IPS-20b (cell line): ENCODE measurements around the gene MYO1F.

Source experiments
- H3K27ac ChIP-seq: one replicate; pipeline ENCODE4 v1.5.1; 2013; ENCODE audit warnings: low read length
- H3K27me3 ChIP-seq: 2 replicates; pipeline ENCODE4 v1.6.1; 2013; ENCODE audit warnings: mild to moderate bottlenecking, low read length, inconsistent platforms; ENCODE audit not compliant: insufficient read depth
- H3K36me3 ChIP-seq: 2 replicates; pipeline ENCODE4 v1.6.1; 2013; ENCODE audit warnings: low read depth, mild to moderate bottlenecking, inconsistent platforms, low read length, moderate library complexity; ENCODE audit not compliant: insufficient read depth
- H3K4me1 ChIP-seq: 2 replicates; pipeline ENCODE4 v1.6.1; 2013; ENCODE audit warnings: mild to moderate bottlenecking, control low read depth, inconsistent platforms, low read length, moderate library complexity; ENCODE audit not compliant: insufficient read depth
- H3K4me3 ChIP-seq: 2 replicates; pipeline ENCODE4 v1.5.1; 2013; ENCODE audit warnings: mild to moderate bottlenecking, low read length, inconsistent platforms
- H3K9ac ChIP-seq: 2 replicates; pipeline ENCODE4 v1.6.1; 2013; ENCODE audit warnings: low read depth, mild to moderate bottlenecking, inconsistent platforms, low read length, moderate library complexity
- H3K9me3 ChIP-seq: 2 replicates; pipeline ENCODE4 v1.6.1; 2013; ENCODE audit warnings: mild to moderate bottlenecking, low read depth, low read length, inconsistent platforms; ENCODE audit not compliant: insufficient read depth

Gene MYO1F

DNA sequence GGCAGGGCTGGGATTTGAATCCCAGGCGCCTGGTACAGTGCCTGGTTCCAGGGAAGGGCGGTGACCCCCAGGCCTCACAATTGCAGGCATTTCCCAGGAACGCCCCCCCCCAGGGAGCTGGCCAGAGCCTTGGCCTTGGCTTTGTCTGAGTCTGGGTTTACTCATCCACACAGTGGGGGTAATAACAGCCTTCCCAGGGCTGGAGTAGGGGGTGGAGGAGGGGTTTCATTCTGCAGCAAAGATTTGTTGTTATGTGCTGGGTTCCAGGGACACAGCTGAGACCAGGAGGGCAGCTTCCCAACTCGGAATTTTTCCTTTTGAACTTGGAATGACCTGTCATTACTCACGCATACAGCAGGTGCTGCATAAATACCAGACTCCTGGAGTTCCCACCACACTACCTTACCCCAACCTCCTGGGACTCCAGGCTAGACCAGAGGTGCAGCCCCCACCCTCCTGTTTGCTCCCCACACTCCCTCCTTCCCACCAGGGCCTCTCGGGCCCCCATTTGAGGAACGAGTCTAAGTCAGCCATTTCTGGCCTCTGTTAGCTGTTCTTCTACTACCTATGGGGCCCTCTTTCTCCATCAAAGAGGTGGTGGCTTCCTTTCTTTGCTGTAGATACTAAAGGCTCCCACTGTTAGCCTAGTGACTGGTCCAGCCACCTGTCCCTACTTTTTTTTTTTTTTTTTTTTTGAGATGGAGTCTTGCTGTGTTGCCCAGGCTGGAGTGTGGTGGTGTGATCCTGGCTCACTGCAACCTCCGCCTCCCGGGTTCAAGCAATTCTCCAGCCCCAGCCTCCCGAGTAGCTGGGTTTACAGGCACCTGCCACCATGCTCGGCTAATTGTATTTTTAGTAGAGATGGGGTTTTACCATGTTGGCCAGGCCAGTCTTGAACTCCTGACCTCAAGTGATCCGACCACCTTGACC, 34.9 kb upstream of the MYO1F start:
- Histone ChIP-seq H3K4me3 (peak overlapping the region; percentile 27; the same call in 1 of the 2 replicates), H3K4me1 (peaks cover 18% of the 10 kb centered on the region; the same call in 1 of the 2 replicates), H3K36me3 (no peaks in the 10 kb centered on the region), H3K9me3 (no peaks in the 10 kb centered on the region), H3K9ac (no peak overlapping the region; the same call in 1 of the 2 replicates), H3K27ac (no peak overlapping the region), H3K27me3 (no peaks in the 10 kb centered on the region)

DNA sequence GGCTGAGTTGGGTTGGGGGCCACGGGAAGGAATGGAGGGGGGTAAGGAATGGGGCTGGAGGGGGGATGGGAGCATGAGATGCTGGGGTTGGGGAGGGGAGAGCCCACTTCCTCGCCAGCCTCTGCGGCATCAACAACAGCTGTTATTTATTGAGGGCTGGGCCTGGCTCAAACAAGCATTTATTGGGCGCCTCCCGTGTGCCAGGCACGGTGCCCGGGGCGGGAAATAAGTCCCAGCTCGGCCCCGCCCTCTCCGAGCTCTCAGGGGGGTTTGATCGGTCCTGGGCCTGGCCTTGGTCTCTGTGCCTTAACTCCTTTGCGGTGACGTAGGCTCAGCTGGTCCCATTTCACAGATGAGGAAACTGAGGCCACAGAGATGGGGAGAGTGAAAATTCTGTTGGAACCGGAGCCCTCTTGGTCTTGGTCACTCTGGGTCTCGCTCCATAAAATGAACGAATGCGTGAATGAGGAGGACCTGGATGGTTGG, 34.2 kb upstream of the MYO1F start:
- Histone ChIP-seq H3K9ac (no peak overlapping the region; the same call in 1 of the 2 replicates), H3K4me1 (peaks cover 18% of the 10 kb centered on the region; the same call in 1 of the 2 replicates), H3K9me3 (no peaks in the 10 kb centered on the region), H3K36me3 (no peaks in the 10 kb centered on the region), H3K4me3 (no peak overlapping the region; the same call in 1 of the 2 replicates), H3K27me3 (no peaks in the 10 kb centered on the region), H3K27ac (no peak overlapping the region)

DNA sequence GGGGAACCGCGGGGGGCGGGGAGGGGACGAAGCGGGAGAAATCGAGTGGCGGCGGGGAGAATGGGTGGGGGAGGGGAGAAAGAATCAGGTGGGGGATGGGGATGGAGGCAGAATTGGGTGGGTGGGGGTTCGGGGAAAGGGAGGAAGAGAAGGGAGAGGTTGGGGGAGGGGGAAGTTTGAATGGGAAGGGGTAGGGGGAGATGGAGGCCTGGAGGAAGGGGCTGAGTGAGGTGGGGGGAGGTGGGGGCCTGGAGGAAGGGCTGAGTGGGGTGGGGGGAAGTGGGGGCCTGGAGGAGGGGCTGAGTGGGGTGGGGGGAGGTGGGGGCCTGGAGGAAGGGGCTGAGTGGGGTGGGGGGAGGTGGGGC, 33.7 kb upstream of the MYO1F start:
- H3K27ac ChIP-seq: no peak overlapping the region
- H3K36me3 ChIP-seq: no peaks in the 10 kb centered on the region
- H3K4me1 ChIP-seq: peaks cover 18% of the 10 kb centered on the region; the same call in 1 of the 2 replicates
- H3K9ac ChIP-seq: peak overlapping the region; percentile 84; the same call in 1 of the 2 replicates
- H3K9me3 ChIP-seq: no peaks in the 10 kb centered on the region
- peak overlapping the region; percentile 92; the same call in 1 of the 2 replicates for H3K4me3 ChIP-seq
- H3K27me3 ChIP-seq: no peaks in the 10 kb centered on the region

DNA sequence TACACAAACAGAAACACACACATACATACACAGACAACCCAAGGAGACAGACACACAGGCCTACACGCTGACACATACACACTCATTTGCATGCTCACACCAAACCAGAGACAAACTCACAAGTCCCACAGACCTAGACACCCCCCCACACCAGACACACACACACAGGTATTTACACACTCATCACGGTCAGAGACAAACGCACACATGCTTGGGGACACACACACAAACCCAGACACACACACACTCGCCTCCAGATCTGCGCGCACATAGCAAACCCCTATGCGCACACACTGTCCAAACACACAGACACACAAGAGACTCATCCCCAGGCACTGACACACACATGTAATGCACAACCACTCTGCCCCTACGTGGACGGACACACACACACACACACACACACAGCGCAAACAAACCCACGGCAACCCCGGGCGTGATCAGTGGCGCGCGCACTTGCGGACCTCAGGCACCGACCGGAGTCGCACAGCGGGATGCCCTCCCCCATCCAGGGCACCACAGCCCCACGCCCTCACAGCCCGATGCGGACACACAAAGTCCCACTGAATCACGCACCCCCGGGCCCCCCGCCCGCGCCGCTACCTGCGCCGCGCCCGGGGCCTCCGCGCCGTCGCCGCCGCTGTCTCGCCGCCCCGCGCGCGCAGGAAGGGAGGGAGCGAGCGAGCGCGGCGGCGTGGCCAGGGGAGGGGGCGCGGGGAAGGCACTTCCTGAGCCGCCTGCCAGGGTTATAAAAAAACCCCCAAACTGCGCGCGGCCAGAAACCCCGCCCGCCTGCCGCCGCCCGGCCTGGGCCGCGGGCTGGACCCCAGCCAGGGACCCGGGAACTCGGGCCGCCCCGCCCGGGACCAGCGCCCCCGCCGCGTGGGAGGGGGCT, 33.0 kb upstream of the MYO1F start, which contains the start of gene ADAMTS10:
Gene ADAMTS10 (minus strand): TSS at position 675 of the 895 bp plus-strand sequence. CDS start 5,005 bp downstream, outside the sequence.
- Histone ChIP-seq H3K36me3 (no peaks in the 10 kb centered on the region), H3K4me3 (peak within 1 kb of the TSS; percentile 92), H3K4me1 (peaks cover 18% of the 10 kb centered on the region; the same call in 1 of the 2 replicates), H3K27ac (peak within 1 kb of the TSS; percentile 78), H3K9me3 (no peaks in the 10 kb centered on the region), H3K9ac (peak within 1 kb of the TSS; percentile 84), H3K27me3 (no peaks in the 10 kb centered on the region)

DNA sequence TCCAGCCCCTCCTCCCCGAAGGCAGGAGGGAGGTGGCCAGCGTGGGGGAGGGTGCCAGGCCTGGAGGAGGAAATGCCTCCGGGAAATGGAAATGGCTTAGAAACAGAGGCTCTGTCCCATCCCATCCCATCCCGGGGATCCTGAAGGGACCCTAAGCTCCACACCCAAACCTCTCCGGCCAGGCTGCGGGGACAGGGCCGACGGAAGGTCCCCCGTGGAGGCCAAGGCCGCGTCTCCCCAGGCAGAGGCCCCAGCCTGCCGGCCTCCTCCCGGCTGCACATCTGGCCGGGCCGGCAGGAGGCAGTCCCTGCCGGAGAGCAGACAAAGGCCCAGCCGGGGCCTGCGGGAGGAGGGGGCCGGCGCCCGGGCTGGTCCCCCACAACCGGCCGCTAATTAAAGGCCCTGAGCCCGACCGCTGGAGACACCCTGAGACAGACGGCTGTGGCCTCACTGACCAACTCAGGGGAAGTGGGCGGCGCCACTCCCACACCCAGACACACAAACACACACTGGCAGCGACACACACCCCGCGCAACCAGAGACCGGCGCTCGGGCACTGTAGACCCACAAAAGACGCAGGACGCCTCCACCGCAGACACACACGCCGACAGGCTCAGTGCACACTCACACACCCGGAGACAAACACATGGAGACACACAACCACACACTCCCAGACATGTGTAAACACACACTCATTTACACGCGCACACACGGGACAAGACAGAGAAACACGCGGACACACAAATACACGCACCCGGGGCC, 32.2 kb upstream of the MYO1F start:
- H3K27ac ChIP-seq: peak overlapping the region; percentile 78
- H3K27me3 ChIP-seq: no peaks in the 10 kb centered on the region
- peak overlapping the region; percentile 92 for H3K4me3 ChIP-seq
- H3K36me3 ChIP-seq: peaks cover 5% of the 10 kb centered on the region; the same call in 1 of the 2 replicates
- no peaks in the 10 kb centered on the region for H3K9me3 ChIP-seq
- H3K4me1 ChIP-seq: peaks cover 18% of the 10 kb centered on the region; the same call in 1 of the 2 replicates
- peak overlapping the region; percentile 84 for H3K9ac ChIP-seq

DNA sequence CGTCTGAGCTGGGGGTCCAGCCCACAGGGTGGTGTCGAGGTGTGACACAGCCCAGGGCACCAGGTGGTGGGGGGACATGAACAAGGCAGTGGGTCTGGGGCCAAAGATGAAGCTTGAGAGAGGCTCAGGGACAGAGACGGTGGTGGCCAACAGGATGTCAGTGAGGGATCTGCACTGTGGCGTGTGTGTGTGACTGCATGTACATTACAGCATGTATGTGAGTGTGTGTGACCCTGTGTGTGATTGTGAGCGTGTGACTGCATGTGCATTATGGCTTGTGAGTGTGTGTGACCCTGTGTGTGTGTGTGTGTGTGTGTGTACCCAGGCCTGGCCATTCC, 31.7 kb upstream of the MYO1F start:
- H3K27me3 ChIP-seq: no peaks in the 10 kb centered on the region
- peaks cover 5% of the 10 kb centered on the region; the same call in 1 of the 2 replicates for H3K36me3 ChIP-seq
- H3K9ac ChIP-seq: peak overlapping the region; percentile 84
- peak overlapping the region; percentile 92 for H3K4me3 ChIP-seq
- H3K27ac ChIP-seq: peak overlapping the region; percentile 78
- no peaks in the 10 kb centered on the region for H3K9me3 ChIP-seq
- peaks cover 18% of the 10 kb centered on the region; the same call in 1 of the 2 replicates for H3K4me1 ChIP-seq

DNA sequence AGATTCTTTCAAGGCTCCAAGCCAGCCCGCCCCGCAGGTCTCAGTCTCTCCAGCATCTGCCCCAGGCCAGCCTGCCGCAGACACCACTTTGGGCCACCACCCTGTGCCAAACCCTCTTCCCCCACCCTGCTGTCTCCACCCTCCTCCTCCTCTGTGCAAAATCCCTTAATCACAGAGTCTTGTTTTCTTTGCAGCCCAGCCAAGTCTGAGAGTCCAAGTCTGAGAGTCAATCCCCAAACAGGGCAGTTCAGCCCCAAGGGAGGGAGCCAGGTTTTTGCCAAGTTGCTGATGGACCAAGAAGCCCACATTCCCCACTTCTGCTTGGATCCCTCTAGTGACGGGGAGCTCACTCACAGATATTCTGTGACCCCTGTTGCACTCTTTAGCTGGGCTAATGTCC, 30.1 kb upstream of the MYO1F start:
- peaks cover 18% of the 10 kb centered on the region; the same call in 1 of the 2 replicates for H3K4me1 ChIP-seq
- H3K27me3 ChIP-seq: no peaks in the 10 kb centered on the region
- no peaks in the 10 kb centered on the region for H3K9me3 ChIP-seq
- H3K9ac ChIP-seq: no peak overlapping the region
- H3K4me3 ChIP-seq: no peak overlapping the region
- no peak overlapping the region for H3K27ac ChIP-seq
- H3K36me3 ChIP-seq: peaks cover 12% of the 10 kb centered on the region; the same call in 1 of the 2 replicates

DNA sequence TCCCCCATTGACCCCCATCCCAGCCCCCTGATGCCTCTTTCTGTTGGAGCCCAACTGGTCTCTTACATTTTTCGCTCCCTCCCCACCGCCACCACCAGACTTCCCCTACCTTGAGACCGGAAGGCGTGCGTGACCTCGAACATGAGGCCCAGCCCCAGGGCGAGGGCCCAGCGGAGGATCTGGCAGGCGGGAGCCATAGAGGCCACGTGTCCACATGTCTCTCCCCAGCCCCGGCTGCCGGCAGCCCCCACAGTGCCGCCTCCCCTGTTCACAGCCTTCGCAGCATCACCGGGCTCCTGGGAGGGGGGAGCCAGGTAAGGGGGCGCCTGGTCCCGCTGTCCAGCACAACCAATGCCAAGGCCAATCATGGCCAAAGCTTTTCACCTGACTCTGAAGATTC, 28.3 kb upstream of the MYO1F start:
- Histone ChIP-seq H3K27ac (no peak overlapping the region), H3K36me3 (peaks cover 17% of the 10 kb centered on the region; the same call in 1 of the 2 replicates)

DNA sequence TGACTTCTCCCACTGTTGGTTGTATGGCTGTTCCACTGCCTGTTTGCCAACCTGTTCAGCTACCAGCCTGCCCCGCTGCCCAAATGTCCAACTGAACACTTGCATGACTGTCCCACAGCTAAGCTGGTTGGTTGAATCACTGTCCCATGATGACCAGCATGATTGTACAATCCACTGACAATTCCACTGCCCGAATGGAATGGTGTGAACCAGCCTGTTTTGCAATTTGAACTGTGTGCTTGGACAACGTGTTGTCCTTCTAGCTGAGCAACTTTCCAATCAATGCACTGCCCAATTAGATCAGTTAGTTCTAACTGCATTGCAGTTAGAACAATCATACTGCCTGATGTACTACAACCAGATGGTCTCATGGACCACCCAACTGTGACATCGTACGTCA, 24.6 kb upstream of the MYO1F start:
- no peaks in the 10 kb centered on the region for H3K4me1 ChIP-seq
- no peak overlapping the region for H3K4me3 ChIP-seq

More for the DNA sequence above, 28.3 kb upstream of the MYO1F start:
- no peaks in the 10 kb centered on the region for H3K27me3 ChIP-seq
- H3K4me3 ChIP-seq: no peak overlapping the region
- H3K9ac ChIP-seq: no peak overlapping the region
- no peaks in the 10 kb centered on the region for H3K9me3 ChIP-seq
- H3K4me1 ChIP-seq: peaks cover 11% of the 10 kb centered on the region; the same call in 1 of the 2 replicates

DNA sequence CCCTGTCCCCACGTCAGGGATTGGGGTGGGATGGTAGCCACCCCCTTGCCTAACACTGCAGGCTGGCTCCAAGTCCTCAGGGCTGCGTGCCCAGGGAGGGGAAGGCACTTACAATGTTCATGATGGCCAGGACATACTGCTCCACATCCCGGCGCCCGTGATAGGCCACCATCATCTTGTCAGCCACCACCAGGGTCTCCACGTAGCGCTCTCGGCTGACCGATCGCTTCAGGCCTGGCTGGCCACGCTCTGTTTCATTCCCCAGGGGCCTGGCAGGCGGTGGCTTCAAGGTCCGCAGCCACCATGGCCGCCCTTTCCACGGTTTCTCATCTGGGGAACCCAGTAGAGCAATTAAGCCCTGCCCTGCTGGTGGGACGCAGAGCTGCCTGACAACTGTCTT, 23.6 kb upstream of the MYO1F start:
- Histone ChIP-seq H3K4me1 (no peaks in the 10 kb centered on the region), H3K27me3 (no peaks in the 10 kb centered on the region), H3K27ac (no peak overlapping the region), H3K4me3 (no peak overlapping the region), H3K9ac (no peak overlapping the region), H3K9me3 (no peaks in the 10 kb centered on the region), H3K36me3 (peaks cover 17% of the 10 kb centered on the region; the same call in 1 of the 2 replicates)

More for the DNA sequence above, 24.6 kb upstream of the MYO1F start:
- no peaks in the 10 kb centered on the region for H3K9me3 ChIP-seq
- H3K36me3 ChIP-seq: peaks cover 17% of the 10 kb centered on the region; the same call in 1 of the 2 replicates
- H3K9ac ChIP-seq: no peak overlapping the region
- H3K27me3 ChIP-seq: no peaks in the 10 kb centered on the region
- H3K27ac ChIP-seq: no peak overlapping the region
